GM12875 (cell line): ENCODE results near the gene RBPJ.

Experiments
- H3K4me3 ChIP-seq: one replicate; pipeline ENCODE4 v1.5.1; 2011; ENCODE audit warnings: low read depth, low read length, control low read depth
- CTCF ChIP-seq: IDR thresholded peaks from 2 replicates; pipeline ENCODE4 v1.5.1; 2011; ENCODE audit warnings: low read depth, mild to moderate bottlenecking, control low read depth, inconsistent platforms, low read length, moderate library complexity, borderline replicate concordance; ENCODE audit not compliant: insufficient read depth

The RBPJ gene

GRCh38 chr4:26361297-26361696 is 40.5 kb downstream of the RBPJ start:
- no peak overlapping the region for H3K4me3 ChIP-seq
- TF ChIP-seq CTCF: no peak

- TF ChIP-seq CTCF: no peak
- no peak overlapping the region for H3K4me3 ChIP-seq
Observed at GRCh38 chr4:26362745-26363439, 42.1 kb downstream of the RBPJ start.

- no peak for TF ChIP-seq CTCF
- H3K4me3 ChIP-seq: no peak overlapping the region
Observed at GRCh38 chr4:26365537-26366150, 44.8 kb downstream of the RBPJ start.

- no peak for TF ChIP-seq CTCF
Observed at GRCh38 chr4:26367811-26368210, 47.0 kb downstream of the RBPJ start.

GRCh38 chr4:26368685-26369084 is 47.9 kb downstream of the RBPJ start:
- TF ChIP-seq CTCF: no peak
- no peak overlapping the region for H3K4me3 ChIP-seq

More at GRCh38 chr4:26367811-26368210, 47.0 kb downstream of the RBPJ start:
- H3K4me3 ChIP-seq: no peak overlapping the region

GRCh38 chr4:26369132-26369531 is 48.3 kb downstream of the RBPJ start:
- no peak overlapping the region for H3K4me3 ChIP-seq
- no peak for TF ChIP-seq CTCF

- no peak for TF ChIP-seq CTCF
- H3K4me3 ChIP-seq: no peak overlapping the region
Observed at GRCh38 chr4:26369581-26369980, 48.8 kb downstream of the RBPJ start.
